ENCODE results near the gene TCF15. TPM values are rescaled to one million over a fixed set of nuclear protein-coding genes. Genes with fewer than 3 reads are reported as not detected.

Gene TCF15
- total RNA-seq, 3 donors from 2014 or later: 0.44 to 2.6 (median 1.1) TPM

GRCh38 chr20:623021-623420 is 12.9 kb upstream of the TCF15 start:
- TF ChIP-seq POLR2A (IDR thresholded peaks at IDR 0.05) (no peak), CTCF (IDR thresholded peaks at IDR 0.05) (no peak), POLR2AphosphoS5 (IDR thresholded peaks at IDR 0.05) (no peak)
- no peaks in the 10 kb centered on the region for H3K36me3 ChIP-seq
- no peak for DNase-seq (ENCODE audit: low spot score in 2 of 2)
- intact Hi-C loops (cut with DNase I; ENCODE audit: low total_unique reads): no loop called here
- H3K27me3 ChIP-seq: peaks cover 0 to 33% of the 10 kb centered on the region in 2 donors
- peaks cover 0 to 6% of the 10 kb centered on the region in 2 donors for H3K9me3 ChIP-seq
- H3K27ac ChIP-seq: no peak overlapping the region
- no peak overlapping the region for H3K4me3 ChIP-seq
- H3K4me1 ChIP-seq: no peaks in the 10 kb centered on the region

GRCh38 chr20:622161-622560 is 12.1 kb upstream of the TCF15 start:
- intact Hi-C loops (cut with DNase I; ENCODE audit: low total_unique reads): no loop called here
- Histone ChIP-seq H3K27me3 (peaks cover 0 to 33% of the 10 kb centered on the region in 2 donors), H3K9me3 (peaks cover 3 to 8% of the 10 kb centered on the region in 2 donors), H3K27ac (no peak overlapping the region), H3K4me1 (no peaks in the 10 kb centered on the region), H3K36me3 (no peaks in the 10 kb centered on the region), H3K4me3 (no peak overlapping the region)
- no peak for TF ChIP-seq CTCF (IDR thresholded peaks at IDR 0.05)
- no peak for TF ChIP-seq POLR2A (IDR thresholded peaks at IDR 0.05)
- no peak for TF ChIP-seq POLR2AphosphoS5 (IDR thresholded peaks at IDR 0.05)
- DNase-seq (ENCODE audit: low spot score in 2 of 2): no peak

DNA sequence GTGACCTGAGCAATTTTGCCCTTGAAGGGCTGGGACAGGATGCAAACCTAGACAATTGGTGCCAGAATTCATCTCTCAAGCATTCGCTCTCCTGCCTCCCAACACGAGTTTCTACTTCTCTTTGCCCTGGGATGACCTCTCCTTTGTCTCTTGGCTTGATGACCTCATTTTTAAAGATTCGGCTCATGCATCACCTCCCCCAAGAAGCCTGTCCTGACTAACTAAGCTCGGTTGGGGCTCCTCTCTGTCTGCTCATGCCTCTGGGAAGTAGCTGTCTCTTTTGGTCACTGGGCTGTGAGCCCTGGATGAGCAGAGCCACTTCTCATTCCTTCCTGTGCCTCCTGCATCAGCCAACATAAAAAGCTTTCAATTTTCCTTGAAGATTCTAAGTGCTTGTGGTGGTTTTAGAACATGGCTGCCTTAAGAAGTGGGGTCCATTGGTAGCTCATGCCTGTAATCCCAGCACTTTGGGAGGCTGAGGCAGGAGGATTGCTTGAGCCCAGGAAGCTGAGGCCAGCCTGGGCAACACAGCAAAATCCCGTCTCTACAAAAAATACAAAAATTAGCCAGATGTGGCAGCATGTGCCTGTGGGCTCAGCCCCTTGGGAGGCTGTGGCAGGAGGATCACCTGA is 11.1 kb upstream of the TCF15 start:
- intact Hi-C loops (cut with DNase I; ENCODE audit: low total_unique reads): no loop called here
- Histone ChIP-seq H3K36me3 (no peaks in the 10 kb centered on the region), H3K4me1 (no peaks in the 10 kb centered on the region), H3K9me3 (peaks cover 3 to 8% of the 10 kb centered on the region in 2 donors), H3K4me3 (no peak overlapping the region), H3K27me3 (peaks cover 0 to 33% of the 10 kb centered on the region in 2 donors), H3K27ac (no peak overlapping the region)
- DNase-seq (ENCODE audit: low spot score in 2 of 2): no peak
- no peak for TF ChIP-seq POLR2AphosphoS5 (IDR thresholded peaks at IDR 0.05)
- no peak for TF ChIP-seq CTCF (IDR thresholded peaks at IDR 0.05)
- no peak for TF ChIP-seq POLR2A (IDR thresholded peaks at IDR 0.05)

- Histone ChIP-seq H3K36me3 (no peaks in the 10 kb centered on the region), H3K9me3 (peaks cover 3 to 8% of the 10 kb centered on the region in 2 donors), H3K4me3 (no peak overlapping the region), H3K27ac (no peak overlapping the region), H3K27me3 (peaks cover 0 to 43% of the 10 kb centered on the region in 2 donors), H3K4me1 (no peaks in the 10 kb centered on the region)
- TF ChIP-seq POLR2AphosphoS5 (IDR thresholded peaks at IDR 0.05) (no peak), POLR2A (IDR thresholded peaks at IDR 0.05) (no peak), CTCF (IDR thresholded peaks at IDR 0.05) (no peak)
- DNase-seq (ENCODE audit: low spot score in 2 of 2): no peak
- intact Hi-C loops (cut with DNase I; ENCODE audit: low total_unique reads): no loop called here
Measured at GRCh38 chr20:620246-620645, 10.1 kb upstream of the TCF15 start.

DNA sequence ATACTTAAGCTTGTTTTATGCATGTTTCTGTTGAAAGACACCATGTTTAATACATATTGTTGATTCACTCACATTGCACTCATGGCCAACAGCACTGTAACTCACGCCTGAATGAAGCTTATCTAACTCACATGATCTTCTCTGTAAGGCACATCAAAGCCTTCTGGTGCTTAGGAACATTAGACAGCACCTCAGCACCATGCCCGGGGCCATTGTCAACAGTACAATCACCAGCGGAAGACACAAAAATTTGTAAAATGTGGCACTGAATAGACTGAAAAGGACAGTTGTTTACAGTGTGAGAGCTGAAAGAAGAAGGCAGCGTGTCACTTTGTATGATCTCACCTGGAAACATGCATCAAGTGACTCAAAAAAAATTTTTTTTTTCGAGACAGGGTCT is 8.9 kb upstream of the TCF15 start:
- intact Hi-C loops (cut with DNase I; ENCODE audit: low total_unique reads): loop anchor here (10.0 kb wide), 1 partner anchor 1786 kb away; no protein-coding TSS in a partner anchor
- H3K4me1 ChIP-seq: no peaks in the 10 kb centered on the region
- no peaks in the 10 kb centered on the region for H3K36me3 ChIP-seq
- DNase-seq (ENCODE audit: low spot score in 2 of 2): no peak
- H3K27me3 ChIP-seq: peaks cover 0 to 44% of the 10 kb centered on the region in 2 donors
- H3K4me3 ChIP-seq: no peak overlapping the region
- TF ChIP-seq POLR2AphosphoS5 (IDR thresholded peaks at IDR 0.05) (no peak), CTCF (IDR thresholded peaks at IDR 0.05) (no peak), POLR2A (IDR thresholded peaks at IDR 0.05) (no peak)
- H3K27ac ChIP-seq: no peak overlapping the region
- H3K9me3 ChIP-seq: peaks cover 3 to 8% of the 10 kb centered on the region in 2 donors
